ENCODE measurements around the gene PLA2G4A. TPM values are rescaled to one million over a fixed set of nuclear protein-coding genes. Genes with fewer than 3 reads are reported as not detected.

Gene PLA2G4A
- total RNA-seq, 1 donor from 2014 or later, result 5.2 TPM

DNA sequence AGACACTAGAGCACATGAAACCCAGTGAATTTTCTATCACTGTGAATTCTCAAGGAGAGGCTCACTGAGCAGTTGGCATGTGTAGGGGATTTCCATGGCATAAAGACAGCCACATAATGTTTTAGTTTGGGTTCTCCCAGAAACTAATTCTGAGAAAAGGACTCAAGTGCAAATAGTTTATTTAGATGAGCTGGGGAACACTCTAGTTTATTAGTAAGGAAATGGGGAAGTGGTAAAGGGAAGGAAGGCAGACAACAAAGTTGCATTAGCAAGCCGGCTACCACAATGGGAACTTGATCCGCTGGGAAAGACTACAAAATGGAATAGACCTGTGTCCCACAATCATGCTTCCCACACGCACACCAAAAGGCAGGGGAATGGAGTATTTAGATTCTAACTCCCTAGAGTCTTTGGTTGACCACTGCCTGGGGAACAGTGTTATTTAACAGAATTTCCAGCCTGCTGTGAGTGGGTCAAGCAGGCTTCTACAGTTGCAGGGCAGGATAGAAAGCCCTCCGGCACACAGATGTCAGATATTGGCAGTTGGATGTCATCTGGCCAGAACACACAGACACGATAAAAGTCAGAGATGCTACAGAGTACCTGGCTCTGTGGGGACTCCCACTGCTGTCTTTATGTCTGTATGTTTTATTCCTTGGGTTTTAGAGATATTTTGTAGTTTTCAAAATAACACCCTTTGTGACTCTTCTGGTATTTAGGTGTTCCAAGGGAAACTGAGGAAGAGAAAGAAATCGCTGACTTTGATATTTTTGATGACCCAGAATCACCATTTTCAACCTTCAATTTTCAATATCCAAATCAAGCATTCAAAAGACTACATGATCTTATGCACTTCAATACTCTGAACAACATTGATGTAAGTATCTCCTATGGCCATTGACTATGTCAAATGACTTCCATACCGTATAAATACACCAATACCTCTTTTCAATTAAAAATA, 150.1 kb downstream of the PLA2G4A start:
- H3K36me3 ChIP-seq (ENCODE audit: control insufficient read depth in 3 of 3, insufficient read depth in 3 of 3, low read length in 3 of 3), result no peaks in the 10 kb centered on the region
- no peaks in the 10 kb centered on the region for H3K4me1 ChIP-seq (ENCODE audit: control insufficient read depth in 3 of 3, insufficient read depth in 3 of 3, low read length in 3 of 3)
- H3K9me3 ChIP-seq (ENCODE audit: control insufficient read depth in 3 of 3, low read length in 3 of 3), result no peaks in the 10 kb centered on the region
- no peak overlapping the region for H3K4me3 ChIP-seq (ENCODE audit: low read length in 3 of 3)
- H3K9ac ChIP-seq (ENCODE audit: low read depth in 1 of 3, low read length in 3 of 3), result no peak overlapping the region
- no peaks in the 10 kb centered on the region for H3K27me3 ChIP-seq (ENCODE audit: control insufficient read depth in 3 of 3, insufficient read depth in 3 of 3, low read length in 3 of 3)
- H3K27ac ChIP-seq (ENCODE audit: low read depth, low read length), result no peak overlapping the region

DNA sequence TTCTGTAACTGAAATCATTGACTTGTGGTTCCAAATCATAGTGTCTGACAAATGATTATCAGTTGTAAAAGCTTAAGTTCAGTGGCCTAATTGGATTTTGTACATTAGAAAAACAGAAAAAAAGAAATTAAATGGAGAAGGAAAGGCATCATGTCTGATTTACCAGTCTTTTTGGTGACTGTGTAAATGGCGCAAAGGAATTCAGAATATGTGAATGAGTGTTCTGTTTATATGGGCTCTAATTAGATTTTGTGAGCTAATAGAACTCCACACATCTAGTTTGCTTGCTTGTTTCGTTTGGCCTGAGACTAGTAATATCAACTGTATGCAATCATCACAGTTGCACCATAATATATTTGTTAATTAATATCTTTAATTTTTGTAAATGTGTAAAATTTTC, 151.7 kb downstream of the PLA2G4A start:
- Histone ChIP-seq H3K9me3 (ENCODE audit: control insufficient read depth in 3 of 3, low read length in 3 of 3) (no peaks in the 10 kb centered on the region), H3K36me3 (ENCODE audit: control insufficient read depth in 3 of 3, insufficient read depth in 3 of 3, low read length in 3 of 3) (no peaks in the 10 kb centered on the region), H3K27ac (ENCODE audit: low read depth, low read length) (no peak overlapping the region), H3K4me1 (ENCODE audit: control insufficient read depth in 3 of 3, insufficient read depth in 3 of 3, low read length in 3 of 3) (no peaks in the 10 kb centered on the region), H3K9ac (ENCODE audit: low read depth in 1 of 3, low read length in 3 of 3) (no peak overlapping the region), H3K27me3 (ENCODE audit: control insufficient read depth in 3 of 3, insufficient read depth in 3 of 3, low read length in 3 of 3) (no peaks in the 10 kb centered on the region), H3K4me3 (ENCODE audit: low read length in 3 of 3) (no peak overlapping the region)

DNA sequence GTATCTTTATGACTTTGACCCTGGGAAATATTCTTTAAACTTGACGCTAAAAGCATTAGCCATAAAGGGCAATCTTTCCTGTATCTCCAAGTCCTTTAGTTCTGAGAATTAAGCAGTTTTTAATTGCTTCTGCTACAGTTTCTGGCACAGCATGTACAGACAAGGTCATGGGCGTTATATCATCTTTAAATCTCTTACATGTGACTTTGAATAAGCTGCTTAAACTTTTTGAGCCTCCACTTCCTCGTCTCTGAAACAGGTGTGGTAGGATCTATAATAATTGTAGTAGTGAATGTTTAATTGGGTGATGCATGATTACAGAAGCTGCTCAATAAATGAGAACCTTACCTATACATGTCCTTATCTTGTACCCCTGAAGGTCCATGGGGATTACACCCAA, 153.4 kb downstream of the PLA2G4A start:
- no peaks in the 10 kb centered on the region for H3K36me3 ChIP-seq (ENCODE audit: control insufficient read depth in 3 of 3, insufficient read depth in 3 of 3, low read length in 3 of 3)
- no peak overlapping the region for H3K9ac ChIP-seq (ENCODE audit: low read depth in 1 of 3, low read length in 3 of 3)
- no peak overlapping the region for H3K27ac ChIP-seq (ENCODE audit: low read depth, low read length)
- no peaks in the 10 kb centered on the region for H3K9me3 ChIP-seq (ENCODE audit: control insufficient read depth in 3 of 3, low read length in 3 of 3)
- no peak overlapping the region for H3K4me3 ChIP-seq (ENCODE audit: low read length in 3 of 3)
- no peaks in the 10 kb centered on the region for H3K27me3 ChIP-seq (ENCODE audit: control insufficient read depth in 3 of 3, insufficient read depth in 3 of 3, low read length in 3 of 3)
- H3K4me1 ChIP-seq (ENCODE audit: control insufficient read depth in 3 of 3, insufficient read depth in 3 of 3, low read length in 3 of 3), result no peaks in the 10 kb centered on the region

DNA sequence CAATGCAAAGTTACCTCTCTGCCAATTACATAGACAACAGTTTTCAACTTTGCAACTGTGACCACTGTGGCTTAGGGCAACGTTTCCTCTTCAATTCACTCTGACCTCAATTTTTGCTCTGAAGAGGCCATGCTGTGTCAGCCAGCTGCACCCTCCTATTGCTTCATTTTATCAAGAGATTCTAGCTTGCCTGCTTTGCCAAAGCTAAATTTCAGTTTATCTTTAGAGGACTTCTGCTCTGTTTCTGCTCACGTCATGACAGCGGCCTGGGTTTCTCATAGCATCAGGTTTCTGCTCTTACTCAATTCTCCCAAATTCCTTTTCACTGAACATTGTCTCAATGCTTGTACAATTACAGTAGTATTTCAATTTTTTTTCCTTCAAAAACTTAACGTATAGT, 154.6 kb downstream of the PLA2G4A start:
- Histone ChIP-seq H3K27ac (ENCODE audit: low read depth, low read length) (no peak overlapping the region), H3K9ac (ENCODE audit: low read depth in 1 of 3, low read length in 3 of 3) (no peak overlapping the region), H3K36me3 (ENCODE audit: control insufficient read depth in 3 of 3, insufficient read depth in 3 of 3, low read length in 3 of 3) (no peaks in the 10 kb centered on the region), H3K4me3 (ENCODE audit: low read length in 3 of 3) (no peak overlapping the region), H3K9me3 (ENCODE audit: control insufficient read depth in 3 of 3, low read length in 3 of 3) (no peaks in the 10 kb centered on the region), H3K4me1 (ENCODE audit: control insufficient read depth in 3 of 3, insufficient read depth in 3 of 3, low read length in 3 of 3) (no peaks in the 10 kb centered on the region), H3K27me3 (ENCODE audit: control insufficient read depth in 3 of 3, insufficient read depth in 3 of 3, low read length in 3 of 3) (no peaks in the 10 kb centered on the region)

DNA sequence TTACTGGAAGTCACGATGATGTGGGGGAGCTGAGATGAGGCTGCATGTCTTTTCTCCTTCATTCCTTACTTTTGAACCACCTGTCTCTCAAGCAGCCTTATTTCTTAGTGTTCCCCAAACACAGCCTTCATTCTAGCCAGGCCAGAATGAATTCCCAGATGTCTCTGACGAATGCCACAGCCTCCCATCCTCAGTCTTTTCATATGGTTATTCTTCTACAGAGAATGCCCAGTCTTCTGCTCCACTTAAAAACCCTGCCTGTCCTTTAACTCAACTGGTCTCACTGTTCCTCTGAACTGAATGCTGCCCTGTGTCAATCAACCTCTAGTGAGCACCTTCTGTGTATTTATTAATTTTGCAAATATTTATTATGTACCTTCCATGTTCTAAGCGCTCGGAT, 156.2 kb downstream of the PLA2G4A start:
- Histone ChIP-seq H3K27ac (ENCODE audit: low read depth, low read length) (no peak overlapping the region), H3K27me3 (ENCODE audit: control insufficient read depth in 3 of 3, insufficient read depth in 3 of 3, low read length in 3 of 3) (no peaks in the 10 kb centered on the region), H3K36me3 (ENCODE audit: control insufficient read depth in 3 of 3, insufficient read depth in 3 of 3, low read length in 3 of 3) (no peaks in the 10 kb centered on the region), H3K9ac (ENCODE audit: low read depth in 1 of 3, low read length in 3 of 3) (no peak overlapping the region), H3K4me3 (ENCODE audit: low read length in 3 of 3) (no peak overlapping the region), H3K4me1 (ENCODE audit: control insufficient read depth in 3 of 3, insufficient read depth in 3 of 3, low read length in 3 of 3) (no peaks in the 10 kb centered on the region), H3K9me3 (ENCODE audit: control insufficient read depth in 3 of 3, low read length in 3 of 3) (no peaks in the 10 kb centered on the region)

DNA sequence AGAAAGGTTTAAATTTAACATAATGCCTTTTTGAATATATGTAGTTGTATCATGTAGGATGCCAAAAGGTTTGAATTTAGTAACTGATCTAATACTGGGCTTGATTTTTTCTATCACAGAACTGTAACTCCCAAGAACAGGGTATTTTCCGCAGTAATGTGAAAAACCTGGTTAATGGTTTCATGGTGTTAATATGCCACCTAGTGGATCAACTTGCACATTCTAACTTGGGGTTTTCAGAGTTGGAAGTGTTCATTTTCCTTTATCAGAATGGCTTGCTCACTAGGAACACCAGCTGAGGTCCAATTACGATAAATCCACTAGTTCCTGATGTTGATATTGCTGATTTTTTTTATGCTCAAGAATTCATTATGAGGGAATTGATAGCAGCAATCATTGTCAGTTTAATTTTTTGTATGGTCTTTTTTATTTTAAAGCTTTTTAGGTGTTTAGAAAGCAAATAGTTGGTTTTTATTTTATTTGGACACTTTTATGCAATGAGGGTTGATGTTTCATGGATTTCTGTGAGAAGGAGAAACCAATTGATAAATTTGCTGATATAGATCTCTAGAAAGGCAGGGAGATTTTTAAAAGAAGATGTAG, 157.2 kb downstream of the PLA2G4A start:
- no peak overlapping the region for H3K4me3 ChIP-seq (ENCODE audit: low read length in 3 of 3)
- no peaks in the 10 kb centered on the region for H3K4me1 ChIP-seq (ENCODE audit: control insufficient read depth in 3 of 3, insufficient read depth in 3 of 3, low read length in 3 of 3)
- no peaks in the 10 kb centered on the region for H3K27me3 ChIP-seq (ENCODE audit: control insufficient read depth in 3 of 3, insufficient read depth in 3 of 3, low read length in 3 of 3)
- no peaks in the 10 kb centered on the region for H3K36me3 ChIP-seq (ENCODE audit: control insufficient read depth in 3 of 3, insufficient read depth in 3 of 3, low read length in 3 of 3)
- no peaks in the 10 kb centered on the region for H3K9me3 ChIP-seq (ENCODE audit: control insufficient read depth in 3 of 3, low read length in 3 of 3)
- no peak overlapping the region for H3K9ac ChIP-seq (ENCODE audit: low read depth in 1 of 3, low read length in 3 of 3)
- no peak overlapping the region for H3K27ac ChIP-seq (ENCODE audit: low read depth, low read length)

DNA sequence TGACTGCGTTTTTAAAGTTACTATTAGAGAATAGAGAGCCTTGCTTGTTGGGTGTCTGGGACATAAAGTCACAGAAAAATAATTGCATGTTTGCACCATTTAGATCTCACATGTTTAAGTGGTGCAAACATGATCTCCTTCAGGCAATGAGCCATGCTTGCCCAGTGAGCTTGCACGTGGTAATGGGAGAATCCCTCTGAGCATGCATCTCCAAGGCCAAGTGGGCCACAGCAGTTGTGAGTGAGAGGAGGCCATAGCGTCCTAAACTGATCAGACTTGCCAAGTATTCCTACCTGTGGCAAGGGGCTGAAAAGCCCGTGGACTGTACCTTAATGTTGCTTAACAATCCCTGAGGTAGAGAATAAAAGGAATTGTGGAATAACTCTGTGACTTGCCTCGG, 158.3 kb downstream of the PLA2G4A start:
- no peaks in the 10 kb centered on the region for H3K27me3 ChIP-seq (ENCODE audit: control insufficient read depth in 3 of 3, insufficient read depth in 3 of 3, low read length in 3 of 3)
- no peak overlapping the region for H3K4me3 ChIP-seq (ENCODE audit: low read length in 3 of 3)
- no peaks in the 10 kb centered on the region for H3K4me1 ChIP-seq (ENCODE audit: control insufficient read depth in 3 of 3, insufficient read depth in 3 of 3, low read length in 3 of 3)
- no peak overlapping the region for H3K27ac ChIP-seq (ENCODE audit: low read depth, low read length)
- H3K9me3 ChIP-seq (ENCODE audit: control insufficient read depth in 3 of 3, low read length in 3 of 3), result no peaks in the 10 kb centered on the region
- no peaks in the 10 kb centered on the region for H3K36me3 ChIP-seq (ENCODE audit: control insufficient read depth in 3 of 3, insufficient read depth in 3 of 3, low read length in 3 of 3)
- H3K9ac ChIP-seq (ENCODE audit: low read depth in 1 of 3, low read length in 3 of 3), result no peak overlapping the region

DNA sequence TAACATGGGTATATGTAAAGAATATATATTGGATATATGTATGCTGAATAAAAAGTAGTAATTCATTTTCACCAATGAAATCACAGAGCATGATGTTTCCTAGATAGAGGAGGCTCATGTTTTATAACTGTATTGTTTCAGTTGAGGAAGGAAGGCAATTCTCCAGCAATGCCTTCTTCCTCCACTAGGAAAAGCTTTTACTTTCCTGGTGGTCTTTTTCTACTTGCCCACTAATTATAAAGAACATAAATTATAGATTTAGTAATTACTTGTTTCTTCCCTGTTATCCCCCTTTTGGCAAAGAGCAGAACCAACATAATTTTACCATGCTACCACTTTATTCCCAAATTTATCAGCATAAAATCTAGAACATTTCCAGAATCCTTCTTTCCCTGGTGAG, 159.0 kb downstream of the PLA2G4A start:
- Histone ChIP-seq H3K36me3 (ENCODE audit: control insufficient read depth in 3 of 3, insufficient read depth in 3 of 3, low read length in 3 of 3) (no peaks in the 10 kb centered on the region), H3K27ac (ENCODE audit: low read depth, low read length) (no peak overlapping the region), H3K4me3 (ENCODE audit: low read length in 3 of 3) (no peak overlapping the region), H3K27me3 (ENCODE audit: control insufficient read depth in 3 of 3, insufficient read depth in 3 of 3, low read length in 3 of 3) (no peaks in the 10 kb centered on the region), H3K9me3 (ENCODE audit: control insufficient read depth in 3 of 3, low read length in 3 of 3) (no peaks in the 10 kb centered on the region), H3K9ac (ENCODE audit: low read depth in 1 of 3, low read length in 3 of 3) (no peak overlapping the region), H3K4me1 (ENCODE audit: control insufficient read depth in 3 of 3, insufficient read depth in 3 of 3, low read length in 3 of 3) (no peaks in the 10 kb centered on the region)

DNA sequence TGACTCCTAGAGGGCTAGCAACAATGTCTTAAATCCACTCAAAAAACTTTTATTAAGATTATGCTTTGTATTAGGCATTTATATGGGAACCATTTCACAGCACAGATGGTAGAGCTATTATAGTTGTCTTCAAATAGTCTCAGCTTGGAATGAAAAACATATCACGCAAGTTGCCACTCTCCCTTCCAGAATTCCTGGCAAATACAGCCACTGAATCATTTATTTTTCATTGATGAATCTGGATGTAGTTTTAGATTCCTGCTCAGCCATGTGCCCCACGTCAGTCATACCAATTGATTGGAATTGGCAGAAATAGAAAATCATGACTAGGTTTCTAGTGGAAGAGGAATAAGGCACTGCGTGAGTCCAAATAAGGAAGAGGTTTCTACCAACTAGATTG, 165.2 kb downstream of the PLA2G4A start:
- H3K4me1 ChIP-seq (ENCODE audit: control insufficient read depth in 3 of 3, insufficient read depth in 3 of 3, low read length in 3 of 3), result no peaks in the 10 kb centered on the region
- H3K9me3 ChIP-seq (ENCODE audit: control insufficient read depth in 3 of 3, low read length in 3 of 3), result no peaks in the 10 kb centered on the region
- H3K27me3 ChIP-seq (ENCODE audit: control insufficient read depth in 3 of 3, insufficient read depth in 3 of 3, low read length in 3 of 3), result no peaks in the 10 kb centered on the region
- no peaks in the 10 kb centered on the region for H3K36me3 ChIP-seq (ENCODE audit: control insufficient read depth in 3 of 3, insufficient read depth in 3 of 3, low read length in 3 of 3)
- H3K4me3 ChIP-seq (ENCODE audit: low read length in 3 of 3), result no peak overlapping the region
- H3K9ac ChIP-seq (ENCODE audit: low read depth in 1 of 3, low read length in 3 of 3), result no peak overlapping the region
- no peak overlapping the region for H3K27ac ChIP-seq (ENCODE audit: low read depth, low read length)

DNA sequence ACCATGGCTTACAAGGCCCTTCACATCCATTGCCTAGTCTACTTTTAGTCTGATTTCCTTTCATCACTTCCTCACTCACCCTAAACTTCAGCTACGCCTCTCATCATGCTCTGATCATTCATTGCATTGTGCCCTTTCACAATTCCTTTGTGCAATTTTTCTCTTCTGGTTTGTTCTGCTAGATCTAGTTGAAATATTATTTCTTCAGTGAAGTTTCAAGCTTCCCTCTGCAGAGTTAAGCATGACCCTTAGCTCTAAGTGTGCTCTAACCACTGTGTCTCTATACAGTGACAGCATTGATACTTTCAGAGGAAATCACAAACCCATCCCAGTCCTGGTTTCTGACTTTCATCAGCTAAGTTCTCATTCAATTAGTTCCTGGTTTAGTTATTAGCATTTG, 166.1 kb downstream of the PLA2G4A start:
- no peak overlapping the region for H3K9ac ChIP-seq (ENCODE audit: low read depth in 1 of 3, low read length in 3 of 3)

More for the DNA sequence above, 166.1 kb downstream of the PLA2G4A start:
- H3K9me3 ChIP-seq (ENCODE audit: control insufficient read depth in 3 of 3, low read length in 3 of 3), result no peaks in the 10 kb centered on the region
- no peaks in the 10 kb centered on the region for H3K4me1 ChIP-seq (ENCODE audit: control insufficient read depth in 3 of 3, insufficient read depth in 3 of 3, low read length in 3 of 3)
- H3K27me3 ChIP-seq (ENCODE audit: control insufficient read depth in 3 of 3, insufficient read depth in 3 of 3, low read length in 3 of 3), result no peaks in the 10 kb centered on the region
- no peaks in the 10 kb centered on the region for H3K36me3 ChIP-seq (ENCODE audit: control insufficient read depth in 3 of 3, insufficient read depth in 3 of 3, low read length in 3 of 3)
- H3K4me3 ChIP-seq (ENCODE audit: low read length in 3 of 3), result no peak overlapping the region
- no peak overlapping the region for H3K27ac ChIP-seq (ENCODE audit: low read depth, low read length)

Measured in skeletal muscle tissue (tissue), 4 donors.